Activated B cell treated with CpG ODN at 0.5 μM for 24 hours (primary cell): ENCODE measurements around the gene C1QTNF12. TPM values are rescaled to one million over a fixed set of nuclear protein-coding genes. Genes with fewer than 3 reads are reported as not detected.
A peak's percentile ranks its signal among the peaks of the same experiment; 100 is the strongest.
"Not testable (repeated sequence)": the region's sequence is repeated elsewhere in the genome, so short reads cannot be mapped to it uniquely, and the experiment has no call there.

ENCODE experiments used
- ATAC-seq: fragments of 200-7000 bp; cut with Tn5 transposase; one replicate; pipeline ENCODE4 v1.10.0; 2021; ENCODE audit warnings: low read depth, mild to moderate bottlenecking, moderate library complexity
- CTCF ChIA-PET: fragments of 350-600 bp; sonication (Branson Sonifier 250); formaldehyde crosslinking; loops from one replicate; lab custom pipeline; 2021; ENCODE audit warnings: antibody characterized with exemption; lab: Charles Lee
- POLR2A ChIA-PET: fragments of 350-600 bp; sonication (Branson Sonifier 250); formaldehyde crosslinking; loops from one replicate; lab custom pipeline; 2021; ENCODE audit warnings: antibody characterized with exemption; lab: Charles Lee
- DNase-seq: peaks from one replicate; pipeline ENCODE4 v3.0.0; 2022
- H3K27ac Mint-ChIP-seq: one replicate; pipeline ENCODE4 v1.8.0; 2020; ENCODE audit warnings: mixed read lengths
- H3K27me3 Mint-ChIP-seq: one replicate; pipeline ENCODE4 v1.8.0; 2021; ENCODE audit warnings: mixed read lengths
- H3K36me3 Mint-ChIP-seq: one replicate; pipeline ENCODE4 v1.8.0; 2021; ENCODE audit warnings: low read depth, mixed read lengths
- H3K4me1 Mint-ChIP-seq: one replicate; pipeline ENCODE4 v1.8.0; 2021; ENCODE audit warnings: mixed read lengths
- H3K4me3 Mint-ChIP-seq: one replicate; pipeline ENCODE4 v1.8.0; 2020; ENCODE audit warnings: mild to moderate bottlenecking, mixed read lengths
- H3K9me3 Mint-ChIP-seq: one replicate; pipeline ENCODE4 v1.8.0; 2020; ENCODE audit warnings: mixed read lengths
- intact Hi-C: fragments of 100-400 bp; cut with micrococcal nuclease; formaldehyde crosslinking; loops from one replicate; pipeline ENCODE4 v1.15.1; 2024
- total RNA-seq: library from RNA; stranded (reverse); gene quantifications from 2 replicates; pipeline ENCODE4 v1.2.3, GENCODE V29; 2022
- TF ChIP-seq, protein P1 (sequence below): fragments of 200-600 bp; IDR thresholded peaks from one replicate; pipeline ENCODE4 v1.8.0; 2022; ENCODE audit warnings: antibody characterized with exemption, mild to moderate bottlenecking

C1QTNF12 gene
- total RNA-seq, 1 donor from 2014 or later: 2.5 TPM

DNA sequence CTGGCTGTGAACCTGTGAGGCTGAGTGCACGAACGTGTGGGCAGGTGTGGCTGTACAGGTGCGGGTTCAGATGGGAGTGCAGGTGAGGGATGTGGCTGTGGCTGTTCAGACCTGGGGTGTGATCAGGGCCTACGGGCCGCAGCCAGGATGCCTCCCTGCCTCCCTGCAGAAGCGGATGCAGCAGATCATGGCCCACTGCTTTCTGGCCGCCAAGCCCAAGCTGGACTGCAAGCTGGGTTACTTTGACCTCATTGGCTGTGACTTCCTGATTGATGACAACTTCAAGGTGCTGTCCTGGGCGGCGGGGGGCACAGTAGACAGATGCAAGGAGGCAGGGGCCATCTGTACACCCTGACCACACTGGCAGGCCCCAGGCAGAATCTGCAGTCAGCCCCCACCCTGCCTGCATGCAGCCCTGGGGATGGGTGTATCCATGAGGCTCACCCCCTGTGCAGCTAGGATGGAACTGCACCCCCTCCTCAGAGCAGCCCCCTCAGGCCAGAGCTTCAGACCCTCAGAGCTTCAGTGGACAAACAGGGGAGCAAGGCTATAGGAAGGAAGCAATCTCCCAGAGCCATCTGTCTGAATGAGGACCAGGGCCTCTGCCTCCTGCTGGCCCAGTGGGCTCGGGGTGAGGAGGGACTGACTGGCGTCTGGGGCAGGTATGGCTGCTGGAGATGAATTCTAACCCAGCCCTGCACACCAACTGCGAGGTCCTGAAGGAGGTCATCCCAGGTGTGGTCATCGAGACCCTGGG, 49.9 kb downstream of the C1QTNF12 start:
- DNase-seq (peak; percentile 12), ATAC-seq (no peak)
- no peaks in the 10 kb centered on the region for H3K27me3 Mint-ChIP-seq
- TF ChIP-seq, protein P1, sequence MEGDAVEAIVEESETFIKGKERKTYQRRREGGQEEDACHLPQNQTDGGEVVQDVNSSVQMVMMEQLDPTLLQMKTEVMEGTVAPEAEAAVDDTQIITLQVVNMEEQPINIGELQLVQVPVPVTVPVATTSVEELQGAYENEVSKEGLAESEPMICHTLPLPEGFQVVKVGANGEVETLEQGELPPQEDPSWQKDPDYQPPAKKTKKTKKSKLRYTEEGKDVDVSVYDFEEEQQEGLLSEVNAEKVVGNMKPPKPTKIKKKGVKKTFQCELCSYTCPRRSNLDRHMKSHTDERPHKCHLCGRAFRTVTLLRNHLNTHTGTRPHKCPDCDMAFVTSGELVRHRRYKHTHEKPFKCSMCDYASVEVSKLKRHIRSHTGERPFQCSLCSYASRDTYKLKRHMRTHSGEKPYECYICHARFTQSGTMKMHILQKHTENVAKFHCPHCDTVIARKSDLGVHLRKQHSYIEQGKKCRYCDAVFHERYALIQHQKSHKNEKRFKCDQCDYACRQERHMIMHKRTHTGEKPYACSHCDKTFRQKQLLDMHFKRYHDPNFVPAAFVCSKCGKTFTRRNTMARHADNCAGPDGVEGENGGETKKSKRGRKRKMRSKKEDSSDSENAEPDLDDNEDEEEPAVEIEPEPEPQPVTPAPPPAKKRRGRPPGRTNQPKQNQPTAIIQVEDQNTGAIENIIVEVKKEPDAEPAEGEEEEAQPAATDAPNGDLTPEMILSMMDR: no peak
- ChIA-PET CTCF (no interaction called here), POLR2A (no interaction called here)
- intact Hi-C loops: no loop called here
- H3K4me3 Mint-ChIP-seq: no peak overlapping the region
- peaks cover 10% of the 10 kb centered on the region for H3K4me1 Mint-ChIP-seq
- peaks cover 10% of the 10 kb centered on the region for H3K9me3 Mint-ChIP-seq
- peaks cover 1% of the 10 kb centered on the region for H3K36me3 Mint-ChIP-seq
- H3K27ac Mint-ChIP-seq: no peak overlapping the region

DNA sequence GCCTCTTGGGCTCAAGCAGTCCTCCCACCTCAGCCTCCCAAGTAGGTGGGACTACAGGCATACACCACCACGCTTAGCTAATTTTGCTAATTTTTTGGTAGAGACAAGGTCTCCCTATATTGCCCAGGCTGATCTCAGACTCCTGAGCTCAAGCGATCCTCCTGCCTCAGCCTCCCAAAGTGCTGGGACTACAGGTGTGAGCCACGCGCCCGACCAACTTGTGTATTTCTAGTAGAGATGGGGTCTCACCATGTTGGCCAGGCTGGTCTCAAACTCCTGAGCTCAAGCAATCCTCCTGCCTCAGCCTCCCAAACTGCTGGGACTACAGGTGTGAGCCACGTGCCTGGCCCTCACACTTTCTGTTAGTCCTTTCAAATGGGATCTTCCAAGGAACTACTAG, 50.8 kb downstream of the C1QTNF12 start:
- intact Hi-C loops, H3K27me3 Mint-ChIP-seq, H3K36me3 Mint-ChIP-seq, ATAC-seq, POLR2A ChIA-PET, DNase-seq, H3K9me3 Mint-ChIP-seq, CTCF ChIA-PET, H3K4me3 Mint-ChIP-seq, H3K27ac Mint-ChIP-seq, H3K4me1 Mint-ChIP-seq: not testable (repeated sequence)

GRCh38 chr1:1194723-1195122, 51.8 kb downstream of the C1QTNF12 start:
- no peak overlapping the region for H3K4me3 Mint-ChIP-seq
- no peak for DNase-seq
- peaks cover 2% of the 10 kb centered on the region for H3K4me1 Mint-ChIP-seq
- H3K27me3 Mint-ChIP-seq: no peaks in the 10 kb centered on the region
- H3K27ac Mint-ChIP-seq: no peak overlapping the region
- intact Hi-C loops: no loop called here
- CTCF ChIA-PET: no interaction called here
- POLR2A ChIA-PET: no interaction called here
- TF ChIP-seq, protein P1: no peak
- no peak for ATAC-seq
- peaks cover 10% of the 10 kb centered on the region for H3K9me3 Mint-ChIP-seq
- H3K36me3 Mint-ChIP-seq: peaks cover 1% of the 10 kb centered on the region

Other genes with a start within 250 kb of the C1QTNF12 start
- 0.67 and 1.2 TPM in 2 replicates for gene HES4, start 246.6 kb downstream of the C1QTNF12 start, total RNA-seq
- 25.8 and 28.9 TPM in 2 replicates for gene ISG15, start 233.2 kb downstream of the C1QTNF12 start, total RNA-seq
- 25.8 and 27.1 TPM in 2 replicates for gene AGRN, start 226.6 kb downstream of the C1QTNF12 start, total RNA-seq
- not detected in 2 replicates for gene RNF223, start 172.4 kb downstream of the C1QTNF12 start, total RNA-seq
- gene C1orf159, start 130.6 kb downstream of the C1QTNF12 start, total RNA-seq: 20.8 and 26.5 TPM in 2 replicates
- 0.16 TPM in 1 of 2 replicates, not detected in the other for gene TTLL10, start 72.8 kb downstream of the C1QTNF12 start, total RNA-seq
- 36.7 and 37.5 TPM in 2 replicates for gene TNFRSF18, start 40.1 kb downstream of the C1QTNF12 start, total RNA-seq
- gene TNFRSF4, start 32.6 kb downstream of the C1QTNF12 start, total RNA-seq: 0.86 and 1.1 TPM in 2 replicates
- 94.4 and 97.9 TPM in 2 replicates for gene SDF4, start 14.7 kb downstream of the C1QTNF12 start, total RNA-seq
- gene B3GALT6, start 14.5 kb downstream of the C1QTNF12 start, total RNA-seq: 20.9 and 22.1 TPM in 2 replicates
- gene UBE2J2, start 27.1 kb upstream of the C1QTNF12 start, total RNA-seq: 79.2 and 89.9 TPM in 2 replicates
- gene SCNN1D, start 33.7 kb upstream of the C1QTNF12 start, total RNA-seq: 1.6 and 3.3 TPM in 2 replicates
- gene ACAP3, start 61.2 kb upstream of the C1QTNF12 start, total RNA-seq: 16.2 and 26.1 TPM in 2 replicates
- 11.9 and 12.6 TPM in 2 replicates for gene PUSL1, start 61.9 kb upstream of the C1QTNF12 start, total RNA-seq
- gene INTS11, start 77.9 kb upstream of the C1QTNF12 start, total RNA-seq: 131 and 151 TPM in 2 replicates
- 13.8 and 15.3 TPM in 2 replicates for gene CPTP, start 78.1 kb upstream of the C1QTNF12 start, total RNA-seq
- gene TAS1R3, start 84.6 kb upstream of the C1QTNF12 start, total RNA-seq: 2.5 and 2.7 TPM in 2 replicates
- gene DVL1, start 102.7 kb upstream of the C1QTNF12 start, total RNA-seq: 29.3 and 30.7 TPM in 2 replicates
- gene MXRA8, start 111.8 kb upstream of the C1QTNF12 start, total RNA-seq: 0.07 and 0.16 TPM in 2 replicates
- gene AURKAIP1, start 128.5 kb upstream of the C1QTNF12 start, total RNA-seq: 91.5 and 105 TPM in 2 replicates
- gene CCNL2, start 152.6 kb upstream of the C1QTNF12 start, total RNA-seq: 188 and 225 TPM in 2 replicates
- 134 and 136 TPM in 2 replicates for gene MRPL20, start 160.6 kb upstream of the C1QTNF12 start, total RNA-seq
- 0.13 TPM in 1 of 2 replicates, not detected in the other for gene ANKRD65, start 174.6 kb upstream of the C1QTNF12 start, total RNA-seq
- not detected in 2 replicates for gene VWA1, start 189.0 kb upstream of the C1QTNF12 start, total RNA-seq
- gene ATAD3C, start 203.0 kb upstream of the C1QTNF12 start, total RNA-seq: 0.58 and 0.86 TPM in 2 replicates
- gene ATAD3B, start 225.0 kb upstream of the C1QTNF12 start, total RNA-seq: 47.4 and 49.5 TPM in 2 replicates